DMS153 treated with DMSO at 0.1 percent for 48 hours (cell line): ENCODE measurements around the gene CUX1.
"Not testable (repeated sequence)": the region's sequence is repeated elsewhere in the genome, so short reads cannot be mapped to it uniquely, and the experiment has no call there.

ENCODE experiments used
- DNase-seq: peaks from one replicate; lab custom pipeline; 2025; ENCODE audit not compliant: unreplicated experiment; lab: John Stamatoyannopoulos, UW

The CUX1 gene

DNA sequence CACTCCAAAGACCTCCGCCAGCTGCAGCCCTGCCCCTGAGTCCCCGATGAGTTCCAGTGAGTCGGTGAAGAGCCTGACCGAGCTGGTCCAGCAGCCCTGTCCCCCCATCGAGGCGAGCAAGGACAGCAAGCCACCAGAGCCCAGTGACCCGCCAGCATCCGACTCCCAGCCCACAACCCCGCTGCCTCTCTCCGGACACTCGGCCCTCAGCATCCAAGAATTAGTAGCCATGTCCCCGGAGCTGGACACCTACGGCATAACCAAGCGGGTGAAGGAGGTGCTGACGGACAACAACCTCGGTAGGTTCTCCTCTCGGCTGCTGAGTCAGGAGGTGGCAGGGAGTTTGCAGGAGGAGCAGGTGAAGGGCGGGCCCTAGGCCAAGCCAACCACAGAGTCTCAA lies 409.9 kb downstream of the CUX1 start:
- no peak for DNase-seq

DNA sequence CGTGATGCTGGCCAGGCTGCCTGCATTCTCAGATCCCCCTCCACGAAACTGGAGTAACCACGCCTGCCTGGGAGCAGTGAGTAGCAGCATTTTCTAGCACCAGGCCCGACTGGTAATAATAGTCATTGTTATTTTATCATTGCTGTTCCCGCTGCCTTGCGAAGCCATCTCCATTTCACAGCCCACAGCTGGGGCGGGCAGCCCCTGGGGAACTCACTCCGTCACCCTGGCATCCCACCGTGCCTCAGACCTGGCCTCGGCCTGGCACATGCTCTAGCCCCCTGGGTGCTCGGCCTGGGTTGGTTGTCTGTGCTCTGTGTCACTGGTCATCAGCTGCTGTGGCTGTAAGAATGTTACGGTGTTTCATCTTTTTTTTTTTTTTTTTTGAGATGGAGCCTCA lies 411.5 kb downstream of the CUX1 start:
- DNase-seq: no peak

DNA sequence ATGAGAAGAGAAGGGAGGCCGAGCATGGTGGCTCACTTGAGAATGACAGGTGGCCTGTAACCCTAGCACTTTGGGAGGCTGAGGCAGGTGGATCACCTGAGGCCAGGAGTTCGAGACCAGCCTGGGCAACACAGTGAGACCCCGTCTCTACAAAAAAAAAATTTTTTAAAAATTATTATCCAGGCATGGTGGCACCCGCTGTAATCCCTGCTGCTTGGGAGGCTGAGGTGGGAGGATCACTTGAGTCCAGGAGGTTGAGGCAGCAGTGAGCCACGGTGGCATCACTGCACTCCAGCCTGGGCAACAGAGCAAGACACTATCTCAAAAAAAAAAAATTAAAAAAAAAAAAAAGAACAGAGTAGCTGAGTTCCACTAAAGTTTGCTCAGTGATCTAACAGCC lies 412.7 kb downstream of the CUX1 start:
- not testable (repeated sequence) for DNase-seq

DNA sequence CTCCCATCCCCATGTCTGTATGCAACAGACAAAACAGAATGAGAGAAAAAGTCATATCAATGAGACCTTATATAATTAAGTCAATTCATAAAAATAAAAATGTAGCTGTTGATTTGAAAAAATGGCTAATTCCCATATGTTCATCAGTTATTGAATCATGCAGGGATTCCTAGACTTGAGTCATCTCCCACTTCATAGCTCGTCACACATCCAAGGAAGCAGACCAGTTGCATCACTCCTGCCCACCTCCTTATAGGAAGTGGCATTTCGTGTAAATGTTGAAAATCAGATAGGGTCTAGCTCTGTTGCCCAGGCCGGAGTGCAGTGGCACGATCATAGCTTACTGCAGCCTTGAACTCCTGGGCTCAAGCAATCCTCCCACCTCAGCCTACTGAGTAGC lies 413.2 kb downstream of the CUX1 start:
- no peak for DNase-seq

DNA sequence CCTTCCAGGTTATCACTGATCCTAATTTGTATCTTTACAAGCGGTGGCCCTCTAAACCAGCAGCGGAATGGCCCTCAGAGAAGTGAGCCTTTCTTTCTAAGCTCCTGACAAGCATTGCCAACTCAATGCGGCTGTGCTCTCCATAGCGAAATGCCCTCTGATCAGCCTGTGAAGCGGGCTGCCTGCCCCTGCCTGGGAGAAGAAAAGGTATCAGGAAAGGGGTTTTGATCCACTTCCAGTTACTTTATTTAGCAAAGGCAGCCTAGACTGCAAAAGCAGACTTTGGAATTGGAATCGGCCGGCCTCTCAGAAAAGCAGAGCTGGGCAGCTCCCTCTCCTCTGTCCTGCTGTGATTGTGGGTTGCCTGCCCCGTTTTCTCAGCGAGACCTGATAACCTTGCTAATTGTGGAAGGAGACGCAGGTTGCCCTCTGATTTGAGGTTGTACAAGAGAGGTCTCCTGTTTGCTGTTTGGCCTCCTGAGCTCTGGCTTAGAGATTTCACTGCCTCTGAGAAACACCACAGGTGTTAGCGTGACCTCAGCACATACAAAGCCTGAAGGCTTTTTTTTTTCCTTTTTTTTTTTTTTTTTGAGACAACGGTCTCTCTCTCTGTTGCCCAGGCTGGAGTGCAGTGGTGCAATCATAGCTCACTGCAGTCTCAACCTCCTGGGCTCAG lies 415.3 kb downstream of the CUX1 start:
- DNase-seq: no peak

DNA sequence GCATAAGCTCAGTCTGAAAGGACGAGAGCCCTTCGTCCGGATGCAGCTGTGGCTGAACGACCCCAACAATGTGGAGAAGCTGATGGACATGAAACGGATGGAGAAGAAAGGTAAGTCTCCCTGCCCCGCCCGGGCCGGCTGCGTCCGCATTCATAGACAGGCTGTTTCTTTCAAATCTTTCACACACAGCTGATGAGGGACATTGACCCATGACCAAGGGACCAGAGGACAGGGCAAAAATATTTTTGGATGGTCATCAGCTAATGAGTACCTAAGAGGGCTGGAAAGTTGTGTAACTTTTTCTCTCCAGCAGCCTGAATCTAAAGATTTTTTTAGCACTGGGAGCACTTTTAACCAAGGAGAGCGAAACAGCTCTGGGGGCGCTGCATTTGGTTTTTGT lies 416.7 kb downstream of the CUX1 start:
- DNase-seq: no peak

DNA sequence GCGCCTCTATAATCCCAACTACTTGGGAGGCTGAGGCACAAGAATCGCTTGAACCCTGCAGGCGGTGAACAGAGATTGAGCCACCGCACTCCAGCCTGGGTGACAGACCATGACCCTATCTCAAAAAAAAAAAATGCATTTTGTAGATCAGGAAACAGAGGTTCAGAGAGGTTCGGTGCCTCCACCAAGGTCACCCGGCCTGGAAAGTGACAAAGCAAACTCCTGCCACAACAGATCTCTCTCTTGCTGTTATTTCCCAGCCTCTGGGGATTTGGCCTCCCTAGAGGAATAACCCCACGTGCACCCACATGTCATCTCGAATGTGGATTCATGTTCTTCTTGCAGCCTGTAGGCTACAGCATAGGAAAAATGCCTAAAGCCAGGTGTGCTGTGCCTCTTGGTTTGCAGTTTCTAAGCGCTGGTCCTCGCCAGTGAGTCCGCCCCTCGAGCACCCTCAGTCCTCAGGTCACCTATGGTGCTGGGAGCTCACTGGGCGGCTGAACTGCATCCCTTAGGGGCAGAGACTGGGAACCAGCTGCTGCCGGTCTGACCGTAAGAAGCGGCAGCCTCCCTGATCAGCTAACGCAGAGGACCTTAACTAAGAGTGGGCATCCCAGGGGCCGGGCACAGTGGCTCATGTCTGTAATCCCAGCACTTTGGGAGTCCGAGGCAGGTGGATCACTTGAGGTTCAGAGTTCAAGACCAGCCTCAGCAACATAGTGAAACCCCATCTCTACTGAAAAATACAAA lies 417.6 kb downstream of the CUX1 start:
- no peak for DNase-seq

DNA sequence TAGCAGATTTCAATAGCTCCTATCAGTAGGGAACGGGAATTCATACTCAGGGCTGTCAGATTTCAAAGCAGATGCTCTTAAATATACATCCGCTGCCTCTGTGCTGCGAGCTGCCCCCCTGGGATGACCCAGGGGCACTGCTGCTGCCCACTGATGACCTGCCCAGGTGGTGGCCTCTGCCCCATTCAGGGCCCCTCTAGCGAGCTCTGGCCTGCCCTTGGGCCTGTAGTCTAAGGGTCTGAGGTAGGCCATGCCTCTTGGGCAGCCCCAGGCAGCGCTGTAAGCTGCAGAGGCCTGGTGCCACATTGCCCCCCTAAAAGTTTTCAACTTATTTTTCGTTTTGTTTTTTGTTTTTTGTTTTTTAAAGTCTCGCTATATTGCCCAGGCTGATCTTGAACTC lies 418.7 kb downstream of the CUX1 start:
- no peak for DNase-seq

DNA sequence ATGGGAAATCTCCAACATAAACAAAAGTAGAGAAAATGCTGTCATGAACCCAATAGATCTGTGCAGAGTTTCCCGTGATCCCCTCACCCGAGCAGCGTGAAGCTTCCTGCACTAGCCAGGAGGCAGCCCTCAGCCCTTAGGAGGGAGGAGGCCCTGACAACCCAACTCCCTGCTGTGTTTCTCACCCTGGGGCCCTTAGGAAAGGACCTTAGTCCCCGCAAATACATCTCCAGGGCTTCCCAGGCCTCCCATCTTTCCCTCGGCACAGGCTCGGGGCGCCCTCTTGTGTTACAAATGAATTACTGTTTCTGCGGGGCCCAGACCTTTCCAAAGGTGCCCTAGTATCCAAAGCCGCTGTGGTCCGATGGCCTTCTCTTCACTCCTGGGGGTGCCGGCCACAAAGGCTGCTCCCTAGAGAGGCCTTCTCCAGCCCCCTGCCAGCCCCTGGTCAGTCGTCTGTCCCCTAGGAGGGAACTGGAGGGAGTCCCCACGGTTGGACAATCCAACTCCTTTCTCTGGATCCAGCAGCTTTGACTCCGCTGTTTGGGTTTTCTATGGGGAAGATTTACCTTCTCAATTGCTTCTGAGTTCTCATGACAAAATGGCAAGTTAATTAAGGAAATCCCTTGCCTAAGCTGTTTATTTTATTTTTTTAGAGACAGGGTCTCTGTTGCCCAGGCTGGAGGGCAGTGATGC lies 419.3 kb downstream of the CUX1 start:
- DNase-seq: peak; percentile 43

DNA sequence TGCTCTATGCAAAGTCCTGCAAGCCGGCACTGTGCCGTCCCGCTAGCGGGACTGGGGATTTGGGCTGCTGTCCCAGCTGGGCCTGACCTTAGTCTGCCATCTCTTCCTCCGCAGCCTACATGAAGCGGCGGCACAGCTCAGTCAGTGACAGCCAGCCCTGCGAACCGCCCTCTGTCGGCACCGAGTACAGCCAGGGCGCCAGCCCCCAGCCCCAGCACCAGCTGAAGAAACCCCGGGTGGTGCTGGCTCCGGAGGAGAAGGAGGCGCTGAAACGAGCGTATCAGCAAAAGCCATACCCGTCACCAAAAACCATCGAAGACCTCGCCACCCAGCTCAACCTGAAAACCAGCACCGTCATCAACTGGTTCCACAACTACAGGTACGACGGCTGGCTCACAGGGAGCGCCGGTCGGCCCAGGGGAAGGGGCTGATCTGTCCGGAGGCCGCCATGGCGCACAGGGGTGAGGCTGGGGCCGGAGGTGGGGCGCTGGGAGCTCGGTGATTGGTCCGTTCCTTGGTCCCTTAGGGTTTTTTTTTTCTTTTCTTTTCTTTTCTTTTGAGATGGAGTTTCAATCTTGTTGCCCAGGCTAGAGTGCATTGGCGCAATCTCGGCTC lies 421.9 kb downstream of the CUX1 start:
- DNase-seq: no peak

DNA sequence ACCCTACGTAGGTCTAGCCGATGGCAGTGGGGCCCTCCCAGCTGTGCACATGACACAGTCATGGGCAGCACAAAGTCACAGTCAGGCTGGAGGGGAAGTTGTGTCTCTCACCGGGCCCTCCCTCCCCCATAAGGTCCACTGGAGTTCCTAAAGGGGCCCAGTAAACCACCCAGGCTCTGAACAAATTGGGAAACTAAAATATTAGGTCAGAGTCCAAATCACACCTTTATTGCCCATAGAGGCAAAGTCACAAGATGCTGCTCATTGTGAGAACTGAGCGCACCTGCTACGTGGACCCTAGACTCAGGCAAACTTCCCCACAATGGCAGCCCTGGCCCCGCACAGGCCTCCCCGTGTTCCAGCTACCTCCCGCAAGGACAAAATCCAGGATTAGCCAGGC lies 424.0 kb downstream of the CUX1 start:
- DNase-seq: no peak

DNA sequence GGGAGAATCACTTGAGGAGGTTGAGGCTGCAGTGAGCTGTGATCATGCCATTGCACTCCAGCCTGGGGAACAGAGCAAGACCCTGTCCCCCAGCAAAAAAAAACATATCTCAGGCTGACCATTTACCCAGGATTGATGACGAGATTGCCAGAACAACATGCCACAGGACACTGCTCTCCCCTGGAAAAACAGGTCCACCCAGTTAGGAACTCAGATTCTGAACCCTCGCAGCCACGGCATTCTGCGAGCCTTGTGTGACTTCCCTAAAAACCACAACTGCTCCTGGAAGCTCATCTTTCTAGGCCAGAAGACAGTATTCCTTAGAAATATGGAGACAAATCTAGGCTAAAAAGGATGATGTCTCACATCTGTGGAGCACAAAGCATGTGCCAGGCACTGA lies 427.2 kb downstream of the CUX1 start:
- DNase-seq: no peak

DNA sequence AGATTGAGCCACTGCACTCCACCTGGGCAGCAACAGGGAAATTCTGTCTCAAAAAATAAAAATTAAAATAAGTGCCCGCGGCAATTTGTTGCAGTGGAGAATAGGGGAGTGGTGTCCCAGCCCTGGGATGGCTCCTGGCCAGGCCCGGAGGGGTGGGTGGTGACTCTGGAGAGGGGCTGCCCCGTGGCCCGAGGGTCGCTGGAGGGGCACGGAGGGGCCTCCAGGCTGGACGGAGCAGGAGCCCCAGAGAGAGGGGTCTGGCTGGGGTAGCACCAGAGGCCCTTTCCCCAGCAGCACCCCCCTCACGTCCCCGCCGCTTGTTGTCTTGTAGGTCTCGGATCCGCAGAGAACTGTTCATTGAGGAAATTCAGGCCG lies 430.6 kb downstream of the CUX1 start:
- no peak for DNase-seq

DNA sequence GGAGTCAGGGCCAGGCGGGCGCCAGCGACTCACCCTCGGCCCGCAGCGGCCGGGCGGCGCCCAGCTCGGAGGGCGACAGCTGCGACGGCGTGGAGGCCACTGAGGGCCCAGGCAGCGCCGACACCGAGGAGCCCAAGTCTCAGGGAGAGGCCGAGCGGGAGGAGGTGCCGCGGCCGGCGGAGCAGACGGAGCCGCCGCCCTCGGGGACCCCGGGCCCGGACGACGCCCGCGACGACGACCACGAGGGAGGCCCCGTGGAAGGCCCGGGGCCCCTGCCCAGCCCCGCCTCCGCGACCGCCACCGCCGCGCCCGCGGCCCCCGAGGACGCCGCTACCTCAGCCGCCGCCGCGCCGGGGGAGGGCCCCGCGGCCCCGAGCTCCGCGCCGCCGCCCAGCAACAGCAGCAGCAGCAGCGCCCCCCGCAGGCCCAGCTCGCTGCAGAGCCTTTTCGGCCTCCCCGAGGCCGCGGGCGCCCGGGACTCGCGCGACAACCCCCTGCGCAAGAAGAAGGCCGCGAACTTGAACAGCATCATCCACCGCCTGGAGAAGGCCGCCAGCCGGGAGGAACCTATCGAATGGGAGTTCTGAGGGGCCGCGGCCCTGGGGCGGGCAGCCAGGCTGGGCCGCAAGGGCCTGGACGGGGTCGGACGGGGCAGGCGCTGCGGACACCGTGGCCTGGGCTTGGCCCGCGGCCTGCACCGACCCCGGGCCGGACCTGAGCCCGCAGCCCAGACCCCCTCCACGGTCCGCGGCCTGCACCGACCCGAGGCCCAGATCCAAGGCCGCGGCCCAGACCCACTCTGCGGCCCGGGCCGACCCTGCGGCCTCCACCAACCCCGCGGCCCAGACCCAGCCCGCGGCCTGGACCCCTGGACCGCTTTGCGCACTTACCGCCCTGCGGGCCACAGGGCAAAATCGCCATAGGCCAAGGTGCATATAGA lies 431.3 kb downstream of the CUX1 start:
- DNase-seq: no peak

DNA sequence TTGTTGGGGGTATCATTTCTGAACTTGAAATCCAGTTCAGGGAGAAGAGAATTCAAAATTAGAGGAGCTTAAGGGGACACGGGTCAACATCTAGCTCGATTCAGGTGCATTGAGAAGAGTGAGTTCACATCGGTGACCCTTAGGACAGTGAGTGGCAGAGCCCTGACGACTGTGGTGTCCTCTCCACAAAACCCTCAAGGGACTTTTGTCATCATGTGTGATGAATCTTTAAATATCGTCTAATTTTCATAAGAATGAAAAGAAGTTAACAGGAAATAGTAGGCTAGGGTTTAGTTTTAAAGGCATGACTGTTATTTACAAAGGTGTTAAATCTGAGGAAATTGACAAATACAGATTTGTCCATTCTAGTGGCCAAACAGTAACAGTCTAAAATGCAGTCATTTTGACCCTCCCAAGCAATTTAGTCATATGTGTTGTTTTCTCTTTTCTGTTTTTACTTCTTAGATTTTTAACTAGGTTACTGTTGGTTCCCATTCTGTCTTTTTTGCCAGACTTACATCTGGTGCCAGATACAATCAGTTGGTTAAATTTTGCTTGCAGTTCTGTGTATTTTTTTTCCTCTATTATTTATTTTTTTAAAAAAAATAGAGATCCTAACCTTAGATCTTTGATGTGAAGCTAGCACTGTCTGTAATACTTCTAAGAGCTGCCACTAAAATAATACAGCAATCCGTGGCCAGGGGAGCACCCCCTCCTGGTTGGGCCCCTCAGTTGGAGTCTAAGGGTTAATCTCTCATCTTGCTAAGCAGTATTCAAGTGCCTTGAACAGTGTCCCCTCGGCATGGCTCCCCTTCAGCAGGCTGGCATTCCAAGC lies 434.3 kb downstream of the CUX1 start:
- no peak for DNase-seq

DNA sequence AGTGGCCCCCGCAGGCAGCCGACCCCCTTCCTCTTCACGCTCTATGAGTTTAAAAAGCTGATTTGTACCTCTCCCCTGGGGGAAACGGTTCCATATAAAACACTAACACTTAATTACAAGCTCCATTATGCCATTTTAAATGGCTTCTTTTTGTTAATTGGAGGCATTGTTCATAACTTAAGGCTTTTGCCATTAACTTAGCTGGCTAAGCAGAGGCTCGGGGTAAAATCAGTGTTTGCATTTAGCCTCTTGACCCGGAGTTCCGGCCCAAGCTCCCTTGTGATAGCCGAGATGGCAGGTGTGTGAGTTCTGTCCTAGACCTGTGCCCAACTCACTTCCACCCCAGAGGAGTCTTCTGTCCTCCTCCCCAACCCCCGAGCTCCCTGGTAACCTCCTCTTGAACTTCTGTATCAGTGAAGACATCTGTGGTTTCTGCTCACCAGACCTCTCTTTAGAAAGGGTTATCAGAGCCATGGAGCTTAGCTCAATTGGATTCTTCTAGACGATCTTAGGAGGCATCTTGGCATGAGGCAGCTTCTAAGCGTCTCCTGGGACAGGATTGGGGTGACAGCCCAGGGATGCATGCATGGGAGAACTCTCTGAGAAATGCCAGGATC lies 435.0 kb downstream of the CUX1 start:
- DNase-seq: no peak

DNA sequence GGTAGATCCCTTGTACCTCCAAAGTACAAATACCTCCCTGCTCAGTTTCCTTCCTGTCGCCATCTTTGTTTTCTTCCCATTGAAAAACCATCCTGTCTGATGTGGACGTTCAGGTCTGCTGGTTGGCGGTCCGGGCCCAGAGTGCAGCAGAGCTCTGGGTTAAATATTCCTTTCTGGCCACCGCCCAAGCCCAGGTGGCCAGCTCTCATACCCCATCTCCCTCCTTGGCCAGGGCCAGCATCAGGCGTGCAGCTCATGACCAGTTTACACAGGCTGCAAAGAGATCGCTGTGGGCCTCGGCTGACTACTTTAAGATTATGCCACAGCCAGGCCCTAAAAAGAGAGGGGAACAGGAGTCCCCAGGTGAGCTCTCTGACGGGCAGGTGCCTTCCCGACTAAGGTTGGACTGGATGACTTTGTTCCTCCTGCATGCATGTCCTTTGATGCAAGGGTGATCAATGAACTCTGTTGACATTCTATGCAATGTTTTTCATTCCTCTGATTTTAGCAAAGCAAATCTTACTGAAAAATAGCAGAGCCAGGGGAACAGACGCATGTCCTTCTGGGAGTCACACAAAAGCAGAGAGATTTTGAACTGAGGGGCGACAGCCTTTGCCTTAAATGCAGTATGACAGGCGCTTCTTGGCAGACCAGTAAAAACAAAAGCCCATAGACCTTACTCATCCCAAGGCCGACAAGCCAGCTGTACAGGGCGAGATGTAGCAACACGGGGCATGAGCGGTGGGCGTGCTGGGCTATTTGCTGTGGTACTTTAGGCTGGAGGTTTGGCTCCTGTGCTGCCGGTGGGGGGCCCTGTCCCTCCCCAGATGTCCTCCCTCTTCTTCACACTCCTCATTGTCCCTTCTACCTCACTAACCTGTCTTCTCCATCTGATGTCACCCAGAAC lies 435.9 kb downstream of the CUX1 start:
- DNase-seq: no peak

DNA sequence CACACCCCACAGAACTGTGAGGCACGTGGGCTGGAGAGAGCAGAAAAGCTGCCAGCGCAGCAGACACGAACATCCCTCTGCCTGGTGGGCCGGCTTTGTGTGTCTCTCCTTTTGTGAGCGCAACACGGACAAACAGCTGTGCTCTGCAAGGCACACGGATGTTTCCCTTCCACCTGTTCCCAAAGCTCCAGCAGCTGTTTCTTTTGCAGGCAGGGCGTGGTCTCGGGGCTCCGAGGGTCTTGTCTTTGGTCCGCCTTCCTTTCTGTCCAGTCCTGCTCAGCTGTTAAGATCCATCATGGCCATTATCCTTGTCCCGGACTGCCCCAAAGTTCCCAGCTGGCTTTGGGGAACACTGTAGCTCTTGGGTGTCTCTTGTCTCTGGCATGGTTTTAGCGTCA lies 436.5 kb downstream of the CUX1 start:
- no peak for DNase-seq
